MM.1S (cell line): ENCODE measurements around the gene FAM219A.

Source experiments
- DNase-seq: peaks from one replicate; pipeline ENCODE4 v3.0.0-alpha.2; 2015
- H2AFZ ChIP-seq: fragments of 300-600 bp; sonication (generic); 2 replicates; pipeline ENCODE4 v1.6.0; 2016; ENCODE audit warnings: antibody characterized with exemption, low read length
- H3F3A ChIP-seq: fragments of 300-600 bp; sonication (generic); 2 replicates; pipeline ENCODE4 v1.6.1; 2016; ENCODE audit warnings: mild to moderate bottlenecking, antibody characterized with exemption, low read length, moderate library complexity, mixed read lengths; ENCODE audit not compliant: insufficient read depth
- H3K27ac ChIP-seq: fragments of 300-600 bp; sonication (generic); 2 replicates; pipeline ENCODE4 v1.5.1; 2016; ENCODE audit warnings: mild to moderate bottlenecking, low read length
- H3K27me3 ChIP-seq: fragments of 300-600 bp; sonication (generic); replicated peaks from 2 replicates; pipeline ENCODE4 v1.6.0; 2016; ENCODE audit warnings: low read length; ENCODE audit not compliant: insufficient read depth
- H3K36me3 ChIP-seq: fragments of 300-600 bp; sonication (generic); replicated peaks from 2 replicates; pipeline ENCODE4 v1.6.1; 2016; ENCODE audit warnings: mild to moderate bottlenecking, low read length, mixed read lengths; ENCODE audit not compliant: insufficient read depth
- H3K4me1 ChIP-seq: fragments of 300-600 bp; sonication (generic); 2 replicates; pipeline ENCODE4 v1.6.1; 2016; ENCODE audit warnings: low read length, mixed read lengths
- H3K4me2 ChIP-seq: fragments of 300-600 bp; sonication (generic); 2 replicates; pipeline ENCODE4 v1.6.0; 2016; ENCODE audit warnings: low read depth, low read length
- H3K4me3 ChIP-seq: fragments of 300-600 bp; sonication (generic); 2 replicates; pipeline ENCODE4 v1.5.1; 2016; ENCODE audit warnings: low read length, mixed read lengths
- H3K79me2 ChIP-seq: fragments of 300-600 bp; sonication (generic); 2 replicates; pipeline ENCODE4 v1.6.1; 2016; ENCODE audit warnings: mixed run types, low read length, mixed read lengths
- H3K9ac ChIP-seq: fragments of 300-600 bp; sonication (generic); 2 replicates; pipeline ENCODE4 v1.6.1; 2016; ENCODE audit warnings: low read length, mixed read lengths
- H3K9me2 ChIP-seq: fragments of 300-600 bp; sonication (generic); replicated peaks from 2 replicates; pipeline ENCODE4 v1.6.1; 2016; ENCODE audit warnings: mild to moderate bottlenecking, low read length, mixed read lengths; ENCODE audit not compliant: insufficient read depth
- H3K9me3 ChIP-seq: fragments of 300-600 bp; sonication (generic); replicated peaks from 2 replicates; pipeline ENCODE4 v1.6.1; 2016; ENCODE audit warnings: mild to moderate bottlenecking, low read length, mixed read lengths; ENCODE audit not compliant: insufficient read depth
- H4K20me1 ChIP-seq: fragments of 300-600 bp; sonication (generic); 2 replicates; pipeline ENCODE4 v1.6.1; 2016; ENCODE audit warnings: mild to moderate bottlenecking, low read length, moderate library complexity, mixed read lengths; ENCODE audit not compliant: insufficient read depth
- EZH2 ChIP-seq: fragments of 300-600 bp; sonication (generic); optimal IDR thresholded peaks from 2 replicates; pipeline ENCODE3; 2017; ENCODE audit warnings: low read depth, mild to moderate bottlenecking, antibody characterized with exemption, low read length, mixed read lengths
- EZH2phosphoT487 ChIP-seq: fragments of 300-600 bp; sonication (generic); IDR thresholded peaks from 2 replicates; pipeline ENCODE4 v1.6.1; 2018; ENCODE audit warnings: antibody characterized with exemption, low read length
- TF ChIP-seq, protein P1 (sequence below): fragments of 300-600 bp; sonication (generic); IDR thresholded peaks from 2 replicates; pipeline ENCODE4 v1.5.1; 2016; ENCODE audit warnings: antibody characterized with exemption, low read length, mixed read lengths

The FAM219A gene

DNA sequence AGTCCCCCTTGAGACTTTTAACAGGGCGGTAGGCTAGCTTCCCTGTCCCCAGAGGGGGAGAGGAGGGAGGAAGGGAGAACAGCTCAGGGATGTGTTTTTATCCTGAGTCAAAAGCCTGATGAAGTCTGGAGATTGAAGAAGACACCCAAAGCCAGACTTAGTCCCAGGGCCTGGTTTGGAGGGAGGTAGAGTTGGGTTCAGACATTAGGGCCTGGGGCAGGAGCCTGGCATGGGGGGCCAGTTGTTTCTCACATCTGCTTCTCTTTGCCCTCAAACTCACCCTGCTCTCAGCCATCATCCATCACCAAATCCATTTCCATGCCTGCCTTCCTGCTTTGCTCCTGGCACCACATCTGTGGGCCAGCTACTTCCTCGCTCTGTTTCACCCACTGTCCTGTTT is 84.6 kb downstream of the FAM219A start:
- H3K9ac ChIP-seq, result no peak overlapping the region
- no peaks in the 10 kb centered on the region for H3K36me3 ChIP-seq

DNA sequence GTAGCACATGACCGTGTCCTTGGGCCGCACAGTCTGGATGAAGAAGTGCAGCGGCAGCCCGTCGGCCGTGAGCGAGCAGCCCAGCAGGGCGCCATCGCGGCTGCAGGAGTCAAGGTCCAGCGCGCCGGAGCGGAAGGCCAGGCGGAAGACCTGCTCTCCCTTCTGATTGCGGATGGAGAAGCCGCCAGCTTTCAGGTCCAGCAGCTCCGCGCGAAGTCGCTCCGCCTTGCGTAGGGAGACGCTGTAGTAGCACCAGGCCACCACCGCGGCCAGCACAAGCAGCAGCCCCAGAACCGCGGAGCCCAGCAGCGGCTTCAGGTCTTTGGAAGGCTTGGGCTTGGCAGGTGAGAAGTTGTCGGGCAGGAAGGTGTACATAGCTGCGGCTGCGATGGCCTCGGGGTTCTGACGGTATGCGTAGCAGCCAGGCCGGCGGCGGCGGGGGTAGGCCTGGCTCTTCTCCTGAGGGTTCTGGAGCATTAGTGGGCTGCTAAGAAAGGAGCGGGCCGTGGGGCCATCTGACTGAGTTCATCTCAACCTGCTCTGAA is 85.8 kb downstream of the FAM219A start:
- no peak overlapping the region for H3K4me3 ChIP-seq
- no peak overlapping the region for H3K27ac ChIP-seq
- no peak overlapping the region for H3K4me2 ChIP-seq
- no peaks in the 10 kb centered on the region for H3K4me1 ChIP-seq
- no peaks in the 10 kb centered on the region for H3K27me3 ChIP-seq
- no peaks in the 10 kb centered on the region for H4K20me1 ChIP-seq
- DNase-seq, result no peak
- H3K79me2 ChIP-seq, result no peaks in the 10 kb centered on the region
- no peaks in the 10 kb centered on the region; the same call in 1 of the 2 replicates for H3F3A ChIP-seq
- H2AFZ ChIP-seq, result no peak overlapping the region
- TF ChIP-seq EZH2, result no peak
- TF ChIP-seq EZH2phosphoT487, result no peak
- TF ChIP-seq, protein P1, sequence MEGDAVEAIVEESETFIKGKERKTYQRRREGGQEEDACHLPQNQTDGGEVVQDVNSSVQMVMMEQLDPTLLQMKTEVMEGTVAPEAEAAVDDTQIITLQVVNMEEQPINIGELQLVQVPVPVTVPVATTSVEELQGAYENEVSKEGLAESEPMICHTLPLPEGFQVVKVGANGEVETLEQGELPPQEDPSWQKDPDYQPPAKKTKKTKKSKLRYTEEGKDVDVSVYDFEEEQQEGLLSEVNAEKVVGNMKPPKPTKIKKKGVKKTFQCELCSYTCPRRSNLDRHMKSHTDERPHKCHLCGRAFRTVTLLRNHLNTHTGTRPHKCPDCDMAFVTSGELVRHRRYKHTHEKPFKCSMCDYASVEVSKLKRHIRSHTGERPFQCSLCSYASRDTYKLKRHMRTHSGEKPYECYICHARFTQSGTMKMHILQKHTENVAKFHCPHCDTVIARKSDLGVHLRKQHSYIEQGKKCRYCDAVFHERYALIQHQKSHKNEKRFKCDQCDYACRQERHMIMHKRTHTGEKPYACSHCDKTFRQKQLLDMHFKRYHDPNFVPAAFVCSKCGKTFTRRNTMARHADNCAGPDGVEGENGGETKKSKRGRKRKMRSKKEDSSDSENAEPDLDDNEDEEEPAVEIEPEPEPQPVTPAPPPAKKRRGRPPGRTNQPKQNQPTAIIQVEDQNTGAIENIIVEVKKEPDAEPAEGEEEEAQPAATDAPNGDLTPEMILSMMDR, result no peak
- H3K9ac ChIP-seq, result no peak overlapping the region
- H3K9me3 ChIP-seq, result no peaks in the 10 kb centered on the region
- no peaks in the 10 kb centered on the region for H3K36me3 ChIP-seq
- no peaks in the 10 kb centered on the region for H3K9me2 ChIP-seq

More for the DNA sequence above, 84.6 kb downstream of the FAM219A start:
- Histone ChIP-seq H3K4me1 (no peaks in the 10 kb centered on the region), H3K27me3 (no peaks in the 10 kb centered on the region), H3K9me2 (no peaks in the 10 kb centered on the region), H3K79me2 (no peaks in the 10 kb centered on the region), H3K9me3 (no peaks in the 10 kb centered on the region), H4K20me1 (no peaks in the 10 kb centered on the region), H3K4me3 (no peak overlapping the region), H3F3A (no peaks in the 10 kb centered on the region; the same call in 1 of the 2 replicates), H3K4me2 (no peak overlapping the region), H2AFZ (no peak overlapping the region), H3K27ac (no peak overlapping the region)
- TF ChIP-seq, protein P1, result no peak
- no peak for TF ChIP-seq EZH2
- no peak for TF ChIP-seq EZH2phosphoT487
- DNase-seq, result no peak

DNA sequence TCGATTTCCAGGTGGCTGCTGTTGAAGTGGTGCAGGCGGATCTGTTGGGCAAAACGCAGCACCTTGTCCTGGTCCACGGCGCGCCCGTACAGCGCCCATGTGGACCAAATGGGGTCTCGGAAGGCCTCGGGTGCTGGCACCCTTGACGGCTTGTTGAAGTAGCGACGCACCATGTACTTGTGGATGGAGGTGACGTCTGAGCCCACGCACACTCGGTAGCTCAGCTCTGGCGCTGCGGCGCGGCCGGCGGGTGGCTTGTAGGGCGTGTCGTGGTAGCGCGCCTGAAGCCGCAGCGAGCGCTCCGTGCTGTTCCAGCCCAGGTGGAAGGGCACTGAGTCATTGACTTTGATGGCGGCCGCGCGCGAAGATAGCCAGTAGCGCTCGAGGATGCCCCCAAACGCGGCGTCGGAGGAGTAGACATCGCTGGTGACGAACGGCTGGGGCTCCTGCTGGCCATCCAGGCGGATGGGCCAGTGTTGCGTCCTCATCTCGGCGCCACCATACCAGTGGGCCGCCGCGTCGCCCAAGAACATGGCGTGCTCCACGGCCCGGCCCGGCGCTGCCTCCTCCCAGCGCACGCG is 86.4 kb downstream of the FAM219A start:
- no peaks in the 10 kb centered on the region; the same call in 1 of the 2 replicates for H3F3A ChIP-seq
- no peaks in the 10 kb centered on the region for H3K9me3 ChIP-seq
- DNase-seq, result no peak
- H2AFZ ChIP-seq, result no peak overlapping the region
- no peaks in the 10 kb centered on the region for H3K4me1 ChIP-seq
- no peaks in the 10 kb centered on the region for H4K20me1 ChIP-seq
- no peak overlapping the region for H3K27ac ChIP-seq
- no peak overlapping the region for H3K4me3 ChIP-seq
- no peaks in the 10 kb centered on the region for H3K36me3 ChIP-seq
- H3K9me2 ChIP-seq, result no peaks in the 10 kb centered on the region
- no peak for TF ChIP-seq EZH2phosphoT487
- TF ChIP-seq, protein P1, result no peak
- TF ChIP-seq EZH2, result no peak
- no peaks in the 10 kb centered on the region for H3K27me3 ChIP-seq
- H3K79me2 ChIP-seq, result no peaks in the 10 kb centered on the region
- H3K4me2 ChIP-seq, result no peak overlapping the region
- H3K9ac ChIP-seq, result no peak overlapping the region
